Gastroesophageal sphincter (tissue), 2 donors: Measurements from ENCODE around the gene HCAR3.
"Not testable (repeated sequence)": the region's sequence is repeated elsewhere in the genome, so short reads cannot be mapped to it uniquely, and the experiment has no call there.

Experiments
- EP300 ChIP-seq: sonication (generic); formaldehyde crosslinking; IDR thresholded peaks from one replicate; pipeline ENCODE4 v1.6.1; 2017; ENCODE audit warnings: antibody characterized with exemption, mild to moderate bottlenecking
- POLR2AphosphoS5 ChIP-seq: sonication (generic); formaldehyde crosslinking; IDR thresholded peaks from one replicate; pipeline ENCODE4 v1.6.1; 2017; ENCODE audit warnings: antibody characterized with exemption

GRCh38 chr12:122715211-122715610, 1.4 kb downstream of the HCAR3 start:
- not testable (repeated sequence) for TF ChIP-seq POLR2AphosphoS5, EP300
